HEK293 (cell line): ENCODE measurements around the gene FDX1.

Experiments used
- CTCF ChIA-PET: fragments of 350-600 bp; formaldehyde crosslinking; extraction: SDS; loops from one replicate; lab custom pipeline; 2021; ENCODE audit warnings: antibody characterized with exemption; lab: Yijun Ruan, JAX
- POLR2A ChIA-PET: fragments of 300-600 bp; formaldehyde crosslinking; extraction: SDS; loops from one replicate; lab custom pipeline; 2020; ENCODE audit warnings: antibody characterized with exemption, inconsistent platforms; lab: Yijun Ruan, JAX
- H3K27ac ChIP-seq: fragments of 200-500 bp; sonication (Bioruptor generic); 2 replicates; pipeline ENCODE4 v1.5.1; 2014; ENCODE audit warnings: low read depth, low read length, control low read depth, inconsistent platforms; ENCODE audit errors: extremely low read depth
- H3K36me3 ChIP-seq, 2 experiments: fragments of 200-500 bp in 1 of 2; sonication (Bioruptor generic) in 1 of 2; 1 replicate in 1 of 2; 2 replicates in 1 of 2; pipeline ENCODE4 v1.5.1; 2014 to 2017; ENCODE audit warnings: inconsistent platforms in 2 of 2, low read length in 2 of 2; ENCODE audit not compliant: control insufficient read depth in 2 of 2, insufficient read depth in 1 of 2
- H3K4me1 ChIP-seq: fragments of 200-500 bp; sonication (Bioruptor generic); 2 replicates; pipeline ENCODE4 v1.5.1; 2014; ENCODE audit warnings: mild to moderate bottlenecking, low read length, inconsistent platforms; ENCODE audit not compliant: control insufficient read depth, insufficient read depth
- H3K4me3 ChIP-seq: 2 replicates; pipeline ENCODE4 v1.5.1; 2011; ENCODE audit warnings: low read depth, mild to moderate bottlenecking, control low read depth, low read length, moderate library complexity
- H3K9me3 ChIP-seq: fragments of 200-500 bp; sonication (Bioruptor generic); 2 replicates; pipeline ENCODE4 v1.5.1; 2014; ENCODE audit warnings: low read depth, low read length, inconsistent platforms; ENCODE audit not compliant: control insufficient read depth, insufficient read depth
- BCL11A ChIP-seq: fragments of 450-650 bp; formaldehyde crosslinking; IDR thresholded peaks from 2 replicates; pipeline ENCODE4 v1.5.1; 2016; ENCODE audit warnings: low read depth, missing biosample characterization, missing genetic modification characterization
- PATZ1 ChIP-seq: fragments of 450-650 bp; formaldehyde crosslinking; IDR thresholded peaks from 2 replicates; pipeline ENCODE4 v1.5.1; 2016; ENCODE audit warnings: missing biosample characterization, missing genetic modification characterization
- PRDM6 ChIP-seq: fragments of 450-650 bp; formaldehyde crosslinking; IDR thresholded peaks from 2 replicates; pipeline ENCODE4 v1.5.1; 2017; ENCODE audit warnings: missing biosample characterization, missing genetic modification characterization
- REPIN1 ChIP-seq: fragments of 450-650 bp; formaldehyde crosslinking; IDR thresholded peaks from 2 replicates; pipeline ENCODE4 v1.5.1; 2017; ENCODE audit warnings: missing biosample characterization, missing genetic modification characterization, low read depth
- SCRT1 ChIP-seq: fragments of 450-650 bp; formaldehyde crosslinking; IDR thresholded peaks from 2 replicates; pipeline ENCODE4 v1.5.1; 2016; ENCODE audit warnings: missing biosample characterization, missing genetic modification characterization, borderline replicate concordance
- ZEB2 ChIP-seq: fragments of 450-650 bp; formaldehyde crosslinking; IDR thresholded peaks from 2 replicates; pipeline ENCODE4 v1.5.1; 2016; ENCODE audit warnings: missing biosample characterization, missing genetic modification characterization
- ZIC2 ChIP-seq: fragments of 450-650 bp; formaldehyde crosslinking; IDR thresholded peaks from 2 replicates; pipeline ENCODE4 v1.5.1; 2016; ENCODE audit warnings: missing biosample characterization, missing genetic modification characterization
- ZNF10 ChIP-seq: fragments of 450-650 bp; formaldehyde crosslinking; IDR thresholded peaks from 2 replicates; pipeline ENCODE4 v1.5.1; 2017; ENCODE audit warnings: missing biosample characterization, missing genetic modification characterization
- ZNF169 ChIP-seq: fragments of 450-650 bp; formaldehyde crosslinking; IDR thresholded peaks from 2 replicates; pipeline ENCODE4 v1.5.1; 2016; ENCODE audit warnings: missing biosample characterization, missing genetic modification characterization
- ZXDB ChIP-seq: fragments of 450-650 bp; formaldehyde crosslinking; IDR thresholded peaks from 2 replicates; pipeline ENCODE4 v1.5.1; 2016; ENCODE audit warnings: missing biosample characterization, missing genetic modification characterization
- TF ChIP-seq, protein P1 (sequence below): fragments of 450-650 bp; formaldehyde crosslinking; IDR thresholded peaks from 2 replicates; pipeline ENCODE4 v1.5.1; 2016; ENCODE audit warnings: missing biosample characterization, missing genetic modification characterization
- TF ChIP-seq, protein P2 (sequence below): fragments of 450-650 bp; formaldehyde crosslinking; IDR thresholded peaks from 2 replicates; pipeline ENCODE4; 2016; ENCODE audit warnings: missing biosample characterization, missing genetic modification characterization

FDX1 gene

DNA sequence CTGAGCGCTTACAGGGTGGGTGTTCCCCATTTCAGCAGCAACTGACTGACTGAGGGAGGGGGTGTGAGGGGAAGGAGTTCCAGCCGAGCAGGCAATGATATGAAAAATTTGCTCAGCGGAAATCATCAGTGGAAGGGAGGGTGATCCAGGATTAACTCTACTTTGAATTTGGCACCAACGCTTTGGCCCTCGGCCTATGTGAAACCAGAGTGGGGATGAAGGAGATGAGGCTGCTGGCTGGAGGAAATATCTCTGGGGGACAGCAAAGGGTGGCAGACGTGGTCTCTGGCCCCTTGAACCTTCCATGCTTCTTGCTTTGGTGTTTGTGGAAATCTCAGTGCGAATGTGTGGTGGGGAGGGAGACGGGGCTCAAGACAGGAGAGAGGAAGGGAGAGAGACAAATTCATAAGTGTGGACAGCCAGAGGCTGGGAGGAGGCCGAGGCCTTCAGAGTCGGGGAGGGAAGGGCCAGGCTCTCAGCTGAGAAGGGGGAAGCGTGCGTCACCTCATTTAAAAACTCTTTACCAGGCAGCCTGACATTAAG, 83.6 kb downstream of the FDX1 start:
- H3K4me1 ChIP-seq: no peaks in the 10 kb centered on the region
- POLR2A ChIA-PET: no interaction called here
- H3K27ac ChIP-seq: no peak overlapping the region
- H3K9me3 ChIP-seq: no peaks in the 10 kb centered on the region
- TF ChIP-seq ZEB2 (tag by site-specific recombination): no peak
- no peak for TF ChIP-seq ZNF10 (tag by site-specific recombination)
- no peak for TF ChIP-seq BCL11A (tag by site-specific recombination)
- no peak for TF ChIP-seq PATZ1
- TF ChIP-seq ZIC2: no peak
- no peak for TF ChIP-seq REPIN1 (tag by site-specific recombination)
- H3K36me3 ChIP-seq: no peaks in the 10 kb centered on the region
- CTCF ChIA-PET: no interaction called here
- no peak overlapping the region for H3K4me3 ChIP-seq

- TF ChIP-seq, protein P1, sequence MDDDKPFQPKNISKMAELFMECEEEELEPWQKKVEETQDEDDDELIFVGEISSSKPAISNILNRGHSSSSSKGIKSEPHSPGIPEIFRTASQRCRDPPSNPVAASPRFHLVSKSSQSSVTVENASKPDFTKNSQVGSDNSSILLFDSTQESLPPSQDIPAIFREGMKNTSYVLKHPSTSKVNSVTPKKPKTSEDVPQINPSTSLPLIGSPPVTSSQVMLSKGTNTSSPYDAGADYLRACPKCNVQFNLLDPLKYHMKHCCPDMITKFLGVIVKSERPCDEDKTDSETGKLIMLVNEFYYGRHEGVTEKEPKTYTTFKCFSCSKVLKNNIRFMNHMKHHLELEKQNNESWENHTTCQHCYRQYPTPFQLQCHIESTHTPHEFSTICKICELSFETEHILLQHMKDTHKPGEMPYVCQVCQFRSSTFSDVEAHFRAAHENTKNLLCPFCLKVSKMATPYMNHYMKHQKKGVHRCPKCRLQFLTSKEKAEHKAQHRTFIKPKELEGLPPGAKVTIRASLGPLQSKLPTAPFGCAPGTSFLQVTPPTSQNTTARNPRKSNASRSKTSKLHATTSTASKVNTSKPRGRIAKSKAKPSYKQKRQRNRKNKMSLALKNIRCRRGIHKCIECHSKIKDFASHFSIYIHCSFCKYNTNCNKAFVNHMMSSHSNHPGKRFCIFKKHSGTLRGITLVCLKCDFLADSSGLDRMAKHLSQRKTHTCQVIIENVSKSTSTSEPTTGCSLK: no peak
- TF ChIP-seq, protein P2, sequence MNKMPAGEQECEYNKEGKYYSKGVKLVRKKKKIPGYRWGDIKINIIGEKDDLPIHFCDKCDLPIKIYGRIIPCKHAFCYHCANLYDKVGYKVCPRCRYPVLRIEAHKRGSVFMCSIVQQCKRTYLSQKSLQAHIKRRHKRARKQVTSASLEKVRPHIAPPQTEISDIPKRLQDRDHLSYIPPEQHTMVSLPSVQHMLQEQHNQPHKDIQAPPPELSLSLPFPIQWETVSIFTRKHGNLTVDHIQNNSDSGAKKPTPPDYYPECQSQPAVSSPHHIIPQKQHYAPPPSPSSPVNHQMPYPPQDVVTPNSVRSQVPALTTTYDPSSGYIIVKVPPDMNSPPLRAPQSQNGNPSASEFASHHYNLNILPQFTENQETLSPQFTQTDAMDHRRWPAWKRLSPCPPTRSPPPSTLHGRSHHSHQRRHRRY: no peak
- TF ChIP-seq SCRT1 (tag by site-specific recombination) (no peak), PRDM6 (tag by site-specific recombination) (no peak), ZNF169 (tag by site-specific recombination) (no peak), ZXDB (tag by site-specific recombination) (no peak)
- H3K27ac ChIP-seq: no peak overlapping the region
- H3K9me3 ChIP-seq: no peaks in the 10 kb centered on the region
- POLR2A ChIA-PET: no interaction called here
- CTCF ChIA-PET: no interaction called here
- H3K36me3 ChIP-seq: no peaks in the 10 kb centered on the region
- H3K4me3 ChIP-seq: no peak overlapping the region
- H3K4me1 ChIP-seq: no peaks in the 10 kb centered on the region
These were observed 84.2 kb downstream of the FDX1 start for GRCh38 chr11:110513846-110514437.
